Epithelial cell of umbilical artery (primary cell): ENCODE results near the gene YPEL1. TPM values are rescaled to one million over a fixed set of nuclear protein-coding genes. Genes with fewer than 3 reads are reported as not detected.

Experiments used
- total RNA-seq: library from RNA; depleted of rRNA; stranded (reverse); fragments of >200 nt; gene quantifications from 2 replicates; pipeline ENCODE4 v1.2.3, GENCODE V29; 2014

Gene YPEL1
- 2.0 and 3.2 TPM in 2 replicates for total RNA-seq

DNA sequence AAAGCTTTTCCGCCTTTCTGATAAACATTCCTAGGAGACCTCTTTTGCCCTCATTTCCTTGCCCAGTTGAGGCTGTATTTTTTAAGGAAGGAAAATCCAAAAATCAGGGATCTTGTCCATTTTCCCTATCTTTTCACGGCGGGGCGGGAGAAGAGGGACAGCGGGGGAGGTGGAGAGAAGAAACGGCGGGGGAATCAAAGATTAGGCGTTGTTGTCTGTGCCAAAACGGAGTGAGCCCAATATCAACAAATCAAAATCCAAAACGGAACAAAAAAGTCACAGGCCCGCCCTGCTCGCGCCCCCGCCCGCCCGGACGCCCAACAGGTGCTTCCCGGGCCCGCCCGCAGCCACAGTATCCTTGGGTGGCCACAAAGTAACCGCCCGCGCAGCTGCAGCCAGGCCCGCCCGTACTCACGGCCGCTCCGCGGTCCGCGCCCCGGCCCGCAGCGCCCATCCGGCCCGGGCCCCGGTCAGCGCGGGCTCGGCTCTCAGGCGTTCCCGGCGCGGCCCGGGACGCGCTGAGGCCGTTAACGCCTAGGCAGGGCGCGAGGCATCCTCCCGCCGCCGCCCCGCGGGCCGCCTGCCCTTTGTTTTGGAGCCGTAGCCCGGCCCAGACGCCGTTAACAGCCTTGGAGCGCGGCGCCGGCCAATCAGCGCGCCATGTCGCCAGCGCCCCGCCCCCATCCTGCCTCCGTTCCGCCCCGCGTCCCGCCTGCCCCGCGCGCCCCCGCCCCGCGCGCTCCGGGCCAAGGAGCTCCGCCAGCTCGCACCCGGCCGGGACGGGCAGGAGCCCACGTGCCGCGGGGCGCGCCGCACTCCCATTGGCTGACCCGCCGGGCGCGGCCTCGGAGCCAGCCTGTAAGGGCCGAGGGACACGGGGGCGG is at the start of gene YPEL1:
Gene YPEL1 (minus strand): TSS at position 595 of the 884 bp plus-strand sequence. CDS start 25,050 bp downstream, outside the sequence.

Other genes starting within 250 kb of the YPEL1 start
- under 0.01 TPM in 2 replicates for gene RIMBP3C, start 184.3 kb downstream of the YPEL1 start, total RNA-seq
- 34.4 and 36.6 TPM in 2 replicates for gene UBE2L3, start 168.1 kb downstream of the YPEL1 start, total RNA-seq
- gene YDJC, start 105.8 kb downstream of the YPEL1 start, total RNA-seq: 24.8 and 31.2 TPM in 2 replicates
- gene CCDC116, start 103.0 kb downstream of the YPEL1 start, total RNA-seq: 0.15 TPM in 1 of 2 replicates, not detected in the other
- 47.6 and 70.8 TPM in 2 replicates for gene SDF2L1, start 93.5 kb downstream of the YPEL1 start, total RNA-seq
- 13.0 and 13.1 TPM in 2 replicates for gene PPIL2, start 69.8 kb downstream of the YPEL1 start, total RNA-seq
- gene MAPK1, start 131.9 kb upstream of the YPEL1 start, total RNA-seq: 38.0 and 64.7 TPM in 2 replicates
- 74.4 and 112 TPM in 2 replicates for gene PPM1F, start 217.1 kb upstream of the YPEL1 start, total RNA-seq
- 21.1 and 28.9 TPM in 2 replicates for gene TOP3B, start 247.0 kb upstream of the YPEL1 start, total RNA-seq